K562 (cell line): Measurements from ENCODE around the gene GNAQ. TPM values are rescaled to one million over a fixed set of nuclear protein-coding genes. Genes with fewer than 3 reads are reported as not detected.
A peak's percentile ranks its signal among the peaks of the same experiment; 100 is the strongest.

Experiments used
- CREB1 ChIP-seq, 2 experiments: sonication (generic) in 1 of 2; formaldehyde crosslinking in 1 of 2; IDR thresholded peaks; 2 replicates each; pipeline versions ENCODE4 v1.6.1 to v1.8.0; 2012 to 2022; ENCODE audit warnings: inconsistent platforms in 1 of 2, mild to moderate bottlenecking in 1 of 2, missing genetic modification reagents in 1 of 2, moderate library complexity in 1 of 2
- CTBP1 ChIP-seq: fragments of 450-650 bp; IDR thresholded peaks from 2 replicates; pipeline ENCODE4 v1.6.1; 2016; ENCODE audit warnings: borderline replicate concordance
- NFIX ChIP-seq: fragments of 250-450 bp; sonication (Bioruptor Pico); IDR thresholded peaks from 2 replicates; pipeline ENCODE4 v1.4.0; 2020; ENCODE audit warnings: low read depth, mild to moderate bottlenecking, moderate library complexity
- POLR2B ChIP-seq: fragments of 450-650 bp; IDR thresholded peaks from 2 replicates; pipeline ENCODE4 v1.6.1; 2018; ENCODE audit warnings: low read depth; ENCODE audit not compliant: partially characterized antibody
- RBM39 ChIP-seq: fragments of 200-400 bp; formaldehyde crosslinking; optimal IDR thresholded peaks from 2 replicates; pipeline ENCODE3; 2018; ENCODE audit warnings: low read depth, low read length
- TCF3 ChIP-seq: sonication (generic); formaldehyde crosslinking; IDR thresholded peaks from 2 replicates; pipeline ENCODE4 v1.4.0; 2020; ENCODE audit warnings: mild to moderate bottlenecking, missing genetic modification reagents
- ZFP36 ChIP-seq: fragments of 150-350 bp; IDR thresholded peaks from 2 replicates; pipeline ENCODE4 v1.6.1; 2018; ENCODE audit warnings: low read length, low read depth; ENCODE audit not compliant: partially characterized antibody
- polyA plus RNA-seq, 8 experiments: library from polyadenylated mRNA; depleted of rRNA in 4 of 8; stranded (reverse) in 5 of 8; unstranded in 3 of 8; fragments of >200 nt; fragmentation: Nextera tagmentation in 2 of 8; fragmentation: Illumina TruSeq in 1 of 8; extraction: Ambion mirVana in 2 of 8; extraction: Trizol in 1 of 8; gene quantifications; 2 replicates each; pipeline versions ENCODE4 v1.2.1 to v1.2.3, GENCODE V29; 2011 to 2014; ENCODE audit warnings: inconsistent platforms in 1 of 8, missing spikeins in 1 of 8
- total RNA-seq, 7 experiments: library from RNA; depleted of rRNA in 6 of 7; stranded (reverse); fragments of >200 nt in 6 of 7; fragmentation: Illumina TruSeq in 2 of 7; extraction: Trizol in 2 of 7; gene quantifications; 2 replicates each; pipeline versions ENCODE4 v1.2.1 to v1.2.3, GENCODE V29; 2011 to 2021; ENCODE audit warnings: low replicate concordance in 1 of 7
- TF ChIP-seq, protein P1 (sequence below): IDR thresholded peaks from 2 replicates; pipeline ENCODE4 v1.6.1; 2016; ENCODE audit warnings: missing genetic modification characterization, missing compliant biosample characterization
- TF ChIP-seq, protein P2 (sequence below): sonication (generic); formaldehyde crosslinking; IDR thresholded peaks from 2 replicates; pipeline ENCODE4 v1.4.0; 2020; ENCODE audit warnings: mild to moderate bottlenecking, missing genetic modification reagents
- TF ChIP-seq, protein P3 (sequence below): fragments of 200-600 bp; sonication (generic); IDR thresholded peaks from one replicate; pipeline ENCODE4 v1.6.1; 2012; ENCODE audit warnings: mild to moderate bottlenecking, low read depth, low read length, inconsistent platforms
- TF ChIP-seq, protein P4 (sequence below): fragments of 450-650 bp; formaldehyde crosslinking; IDR thresholded peaks from 2 replicates; pipeline ENCODE4 v1.4.0; 2020; ENCODE audit warnings: mild to moderate bottlenecking

The GNAQ gene
- total and polyA plus RNA-seq, 9 of the 15 experiments (the other 6 are each of a cell fraction or from before 2014, with no cell fraction given) = 4.8 to 27.9 (median 17.5) TPM

DNA sequence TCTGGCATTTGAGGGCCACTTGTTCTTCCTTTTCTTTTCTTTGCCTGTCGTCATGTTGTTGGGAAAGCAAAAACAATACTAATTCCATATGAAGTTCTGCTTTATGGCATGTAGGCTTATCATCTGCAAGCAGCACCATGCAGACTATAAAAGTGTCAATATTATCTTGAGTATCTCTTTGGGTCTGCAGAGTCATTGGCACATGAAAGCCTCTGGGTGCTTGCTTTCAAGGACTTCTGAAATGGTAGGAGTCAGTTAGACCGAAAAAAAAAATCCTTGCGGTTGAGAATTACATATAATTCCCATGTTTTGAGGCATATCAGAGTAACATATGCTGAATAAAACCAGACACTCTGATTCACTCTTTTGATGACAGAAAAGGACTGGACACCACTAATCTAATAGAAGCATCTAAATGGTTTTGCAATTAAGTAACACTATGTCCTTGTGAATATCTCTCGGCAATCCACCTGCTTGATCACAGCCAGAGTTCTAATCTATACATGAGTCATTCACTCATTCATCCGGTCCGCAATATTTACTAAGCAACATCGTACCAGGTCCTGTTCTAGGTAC is 44.4 kb downstream of the GNAQ start (continued):
- TF ChIP-seq, protein P1, sequence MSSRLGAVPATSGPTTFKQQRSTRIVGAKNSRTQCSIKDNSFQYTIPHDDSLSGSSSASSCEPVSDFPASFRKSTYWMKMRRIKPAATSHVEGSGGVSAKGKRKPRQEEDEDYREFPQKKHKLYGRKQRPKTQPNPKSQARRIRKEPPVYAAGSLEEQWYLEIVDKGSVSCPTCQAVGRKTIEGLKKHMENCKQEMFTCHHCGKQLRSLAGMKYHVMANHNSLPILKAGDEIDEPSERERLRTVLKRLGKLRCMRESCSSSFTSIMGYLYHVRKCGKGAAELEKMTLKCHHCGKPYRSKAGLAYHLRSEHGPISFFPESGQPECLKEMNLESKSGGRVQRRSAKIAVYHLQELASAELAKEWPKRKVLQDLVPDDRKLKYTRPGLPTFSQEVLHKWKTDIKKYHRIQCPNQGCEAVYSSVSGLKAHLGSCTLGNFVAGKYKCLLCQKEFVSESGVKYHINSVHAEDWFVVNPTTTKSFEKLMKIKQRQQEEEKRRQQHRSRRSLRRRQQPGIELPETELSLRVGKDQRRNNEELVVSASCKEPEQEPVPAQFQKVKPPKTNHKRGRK (tag) = no peak
- TF ChIP-seq, protein P2, sequence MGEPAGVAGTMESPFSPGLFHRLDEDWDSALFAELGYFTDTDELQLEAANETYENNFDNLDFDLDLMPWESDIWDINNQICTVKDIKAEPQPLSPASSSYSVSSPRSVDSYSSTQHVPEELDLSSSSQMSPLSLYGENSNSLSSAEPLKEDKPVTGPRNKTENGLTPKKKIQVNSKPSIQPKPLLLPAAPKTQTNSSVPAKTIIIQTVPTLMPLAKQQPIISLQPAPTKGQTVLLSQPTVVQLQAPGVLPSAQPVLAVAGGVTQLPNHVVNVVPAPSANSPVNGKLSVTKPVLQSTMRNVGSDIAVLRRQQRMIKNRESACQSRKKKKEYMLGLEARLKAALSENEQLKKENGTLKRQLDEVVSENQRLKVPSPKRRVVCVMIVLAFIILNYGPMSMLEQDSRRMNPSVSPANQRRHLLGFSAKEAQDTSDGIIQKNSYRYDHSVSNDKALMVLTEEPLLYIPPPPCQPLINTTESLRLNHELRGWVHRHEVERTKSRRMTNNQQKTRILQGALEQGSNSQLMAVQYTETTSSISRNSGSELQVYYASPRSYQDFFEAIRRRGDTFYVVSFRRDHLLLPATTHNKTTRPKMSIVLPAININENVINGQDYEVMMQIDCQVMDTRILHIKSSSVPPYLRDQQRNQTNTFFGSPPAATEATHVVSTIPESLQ (CRISPR knock-in tag) = no peak
- no peak for TF ChIP-seq POLR2B
- no peak for TF ChIP-seq RBM39
- TF ChIP-seq, protein P3, sequence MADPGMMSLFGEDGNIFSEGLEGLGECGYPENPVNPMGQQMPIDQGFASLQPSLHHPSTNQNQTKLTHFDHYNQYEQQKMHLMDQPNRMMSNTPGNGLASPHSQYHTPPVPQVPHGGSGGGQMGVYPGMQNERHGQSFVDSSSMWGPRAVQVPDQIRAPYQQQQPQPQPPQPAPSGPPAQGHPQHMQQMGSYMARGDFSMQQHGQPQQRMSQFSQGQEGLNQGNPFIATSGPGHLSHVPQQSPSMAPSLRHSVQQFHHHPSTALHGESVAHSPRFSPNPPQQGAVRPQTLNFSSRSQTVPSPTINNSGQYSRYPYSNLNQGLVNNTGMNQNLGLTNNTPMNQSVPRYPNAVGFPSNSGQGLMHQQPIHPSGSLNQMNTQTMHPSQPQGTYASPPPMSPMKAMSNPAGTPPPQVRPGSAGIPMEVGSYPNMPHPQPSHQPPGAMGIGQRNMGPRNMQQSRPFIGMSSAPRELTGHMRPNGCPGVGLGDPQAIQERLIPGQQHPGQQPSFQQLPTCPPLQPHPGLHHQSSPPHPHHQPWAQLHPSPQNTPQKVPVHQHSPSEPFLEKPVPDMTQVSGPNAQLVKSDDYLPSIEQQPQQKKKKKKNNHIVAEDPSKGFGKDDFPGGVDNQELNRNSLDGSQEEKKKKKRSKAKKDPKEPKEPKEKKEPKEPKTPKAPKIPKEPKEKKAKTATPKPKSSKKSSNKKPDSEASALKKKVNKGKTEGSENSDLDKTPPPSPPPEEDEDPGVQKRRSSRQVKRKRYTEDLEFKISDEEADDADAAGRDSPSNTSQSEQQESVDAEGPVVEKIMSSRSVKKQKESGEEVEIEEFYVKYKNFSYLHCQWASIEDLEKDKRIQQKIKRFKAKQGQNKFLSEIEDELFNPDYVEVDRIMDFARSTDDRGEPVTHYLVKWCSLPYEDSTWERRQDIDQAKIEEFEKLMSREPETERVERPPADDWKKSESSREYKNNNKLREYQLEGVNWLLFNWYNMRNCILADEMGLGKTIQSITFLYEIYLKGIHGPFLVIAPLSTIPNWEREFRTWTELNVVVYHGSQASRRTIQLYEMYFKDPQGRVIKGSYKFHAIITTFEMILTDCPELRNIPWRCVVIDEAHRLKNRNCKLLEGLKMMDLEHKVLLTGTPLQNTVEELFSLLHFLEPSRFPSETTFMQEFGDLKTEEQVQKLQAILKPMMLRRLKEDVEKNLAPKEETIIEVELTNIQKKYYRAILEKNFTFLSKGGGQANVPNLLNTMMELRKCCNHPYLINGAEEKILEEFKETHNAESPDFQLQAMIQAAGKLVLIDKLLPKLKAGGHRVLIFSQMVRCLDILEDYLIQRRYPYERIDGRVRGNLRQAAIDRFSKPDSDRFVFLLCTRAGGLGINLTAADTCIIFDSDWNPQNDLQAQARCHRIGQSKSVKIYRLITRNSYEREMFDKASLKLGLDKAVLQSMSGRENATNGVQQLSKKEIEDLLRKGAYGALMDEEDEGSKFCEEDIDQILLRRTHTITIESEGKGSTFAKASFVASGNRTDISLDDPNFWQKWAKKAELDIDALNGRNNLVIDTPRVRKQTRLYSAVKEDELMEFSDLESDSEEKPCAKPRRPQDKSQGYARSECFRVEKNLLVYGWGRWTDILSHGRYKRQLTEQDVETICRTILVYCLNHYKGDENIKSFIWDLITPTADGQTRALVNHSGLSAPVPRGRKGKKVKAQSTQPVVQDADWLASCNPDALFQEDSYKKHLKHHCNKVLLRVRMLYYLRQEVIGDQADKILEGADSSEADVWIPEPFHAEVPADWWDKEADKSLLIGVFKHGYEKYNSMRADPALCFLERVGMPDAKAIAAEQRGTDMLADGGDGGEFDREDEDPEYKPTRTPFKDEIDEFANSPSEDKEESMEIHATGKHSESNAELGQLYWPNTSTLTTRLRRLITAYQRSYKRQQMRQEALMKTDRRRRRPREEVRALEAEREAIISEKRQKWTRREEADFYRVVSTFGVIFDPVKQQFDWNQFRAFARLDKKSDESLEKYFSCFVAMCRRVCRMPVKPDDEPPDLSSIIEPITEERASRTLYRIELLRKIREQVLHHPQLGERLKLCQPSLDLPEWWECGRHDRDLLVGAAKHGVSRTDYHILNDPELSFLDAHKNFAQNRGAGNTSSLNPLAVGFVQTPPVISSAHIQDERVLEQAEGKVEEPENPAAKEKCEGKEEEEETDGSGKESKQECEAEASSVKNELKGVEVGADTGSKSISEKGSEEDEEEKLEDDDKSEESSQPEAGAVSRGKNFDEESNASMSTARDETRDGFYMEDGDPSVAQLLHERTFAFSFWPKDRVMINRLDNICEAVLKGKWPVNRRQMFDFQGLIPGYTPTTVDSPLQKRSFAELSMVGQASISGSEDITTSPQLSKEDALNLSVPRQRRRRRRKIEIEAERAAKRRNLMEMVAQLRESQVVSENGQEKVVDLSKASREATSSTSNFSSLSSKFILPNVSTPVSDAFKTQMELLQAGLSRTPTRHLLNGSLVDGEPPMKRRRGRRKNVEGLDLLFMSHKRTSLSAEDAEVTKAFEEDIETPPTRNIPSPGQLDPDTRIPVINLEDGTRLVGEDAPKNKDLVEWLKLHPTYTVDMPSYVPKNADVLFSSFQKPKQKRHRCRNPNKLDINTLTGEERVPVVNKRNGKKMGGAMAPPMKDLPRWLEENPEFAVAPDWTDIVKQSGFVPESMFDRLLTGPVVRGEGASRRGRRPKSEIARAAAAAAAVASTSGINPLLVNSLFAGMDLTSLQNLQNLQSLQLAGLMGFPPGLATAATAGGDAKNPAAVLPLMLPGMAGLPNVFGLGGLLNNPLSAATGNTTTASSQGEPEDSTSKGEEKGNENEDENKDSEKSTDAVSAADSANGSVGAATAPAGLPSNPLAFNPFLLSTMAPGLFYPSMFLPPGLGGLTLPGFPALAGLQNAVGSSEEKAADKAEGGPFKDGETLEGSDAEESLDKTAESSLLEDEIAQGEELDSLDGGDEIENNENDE = no peak
- TF ChIP-seq, protein P4, sequence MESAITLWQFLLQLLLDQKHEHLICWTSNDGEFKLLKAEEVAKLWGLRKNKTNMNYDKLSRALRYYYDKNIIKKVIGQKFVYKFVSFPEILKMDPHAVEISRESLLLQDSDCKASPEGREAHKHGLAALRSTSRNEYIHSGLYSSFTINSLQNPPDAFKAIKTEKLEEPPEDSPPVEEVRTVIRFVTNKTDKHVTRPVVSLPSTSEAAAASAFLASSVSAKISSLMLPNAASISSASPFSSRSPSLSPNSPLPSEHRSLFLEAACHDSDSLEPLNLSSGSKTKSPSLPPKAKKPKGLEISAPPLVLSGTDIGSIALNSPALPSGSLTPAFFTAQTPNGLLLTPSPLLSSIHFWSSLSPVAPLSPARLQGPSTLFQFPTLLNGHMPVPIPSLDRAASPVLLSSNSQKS (CRISPR knock-in tag) = no peak
- TF ChIP-seq CREB1 (IDR thresholded peaks at IDR 0.05) = no peak; the same call in 1 of the 2 replicates
- no peak for TF ChIP-seq CREB1 (CRISPR knock-in tag; IDR thresholded peaks at IDR 0.05)
- TF ChIP-seq NFIX (CRISPR knock-in tag) = no peak
- no peak for TF ChIP-seq ZFP36
- peak; percentile 65; the same call in 1 of the 2 replicates for TF ChIP-seq CTBP1
- TF ChIP-seq TCF3 = peak; percentile 90
